Ishikawa (cell line): Measurements from ENCODE around the gene CNN2.
A peak's percentile ranks its signal among the peaks of the same experiment; 100 is the strongest.

Experiments used
- CEBPB ChIP-seq: IDR thresholded peaks from 2 replicates; pipeline ENCODE4 v1.6.1; 2012
- EP300 ChIP-seq: IDR thresholded peaks from 2 replicates; pipeline ENCODE4 v1.6.1; 2012; ENCODE audit warnings: borderline replicate concordance
- FOXM1 ChIP-seq: IDR thresholded peaks from 2 replicates; pipeline ENCODE4 v1.6.1; 2012; ENCODE audit warnings: low read depth, borderline replicate concordance
- NFIC ChIP-seq: IDR thresholded peaks from 2 replicates; pipeline ENCODE4 v1.6.1; 2012
- REST ChIP-seq: IDR thresholded peaks from 2 replicates; pipeline ENCODE4 v1.6.1; 2012; ENCODE audit warnings: low read depth, mild to moderate bottlenecking
- ZBTB7A ChIP-seq: IDR thresholded peaks from 2 replicates; pipeline ENCODE4 v1.6.1; 2012; ENCODE audit warnings: low read depth
- TF ChIP-seq, protein P1 (sequence below): IDR thresholded peaks from 2 replicates; pipeline ENCODE4 v1.6.1; 2012

- TF ChIP-seq EP300 (no peak), CEBPB (no peak), ZBTB7A (peak; percentile 83), FOXM1 (no peak), NFIC (no peak), REST (no peak)
- TF ChIP-seq, protein P1, sequence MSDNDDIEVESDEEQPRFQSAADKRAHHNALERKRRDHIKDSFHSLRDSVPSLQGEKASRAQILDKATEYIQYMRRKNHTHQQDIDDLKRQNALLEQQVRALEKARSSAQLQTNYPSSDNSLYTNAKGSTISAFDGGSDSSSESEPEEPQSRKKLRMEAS, result no peak
Observed at GRCh38 chr19:1067341-1067957, 41.0 kb downstream of the CNN2 start.
